Prostate gland (tissue), 2 donors: Measurements from ENCODE around the gene UBXN2A. TPM values are rescaled to one million over a fixed set of nuclear protein-coding genes. Genes with fewer than 3 reads are reported as not detected.

ENCODE experiments used
- DNase-seq: peaks from one replicate; pipeline ENCODE4 v3.0.0-alpha.2; 2019; ENCODE audit warnings: low spot score
- H3K27ac ChIP-seq, 2 donors: fragments of 200-600 bp; sonication (generic); 2 replicates each; pipeline ENCODE4 v1.5.1; 2017 to 2019
- H3K27me3 ChIP-seq: fragments of 200-600 bp; sonication (generic); replicated peaks from 2 replicates; pipeline ENCODE4 v1.5.1; 2019; ENCODE audit not compliant: insufficient read depth
- H3K36me3 ChIP-seq, 2 donors: fragments of 200-600 bp; sonication (generic); 1 replicate in 1 of 2; 2 replicates in 1 of 2; pipeline versions ENCODE4 v1.5.1 to v1.8.1; 2017 to 2019
- H3K4me1 ChIP-seq: fragments of 200-600 bp; sonication (generic); replicated peaks from 2 replicates; pipeline ENCODE4 v1.5.1; 2019
- H3K4me3 ChIP-seq, 2 donors: fragments of 200-600 bp; sonication (generic); 2 replicates each; pipeline ENCODE4 v1.5.1; 2017 to 2019
- H3K9me3 ChIP-seq: fragments of 200-600 bp; sonication (generic); 2 replicates; pipeline ENCODE4 v1.5.1; 2017
- POLR2A ChIP-seq: fragments of 450-650 bp; IDR thresholded peaks from one replicate; pipeline ENCODE4 v1.6.1; 2016; ENCODE audit warnings: antibody characterized with exemption, mild to moderate bottlenecking
- POLR2AphosphoS5 ChIP-seq: sonication (generic); formaldehyde crosslinking; IDR thresholded peaks from one replicate; pipeline ENCODE4 v1.6.1; 2017; ENCODE audit warnings: antibody characterized with exemption
- WGBS: methylation state at CpG from one replicate; pipeline ENCODE4 v1.1.5; 2018; 5-methylcytosine and 5-hydroxymethylcytosine counted together
- intact Hi-C: fragments of 100-400 bp; cut with DNase I; formaldehyde crosslinking; loops from one replicate; pipeline ENCODE4 v1.14.2; 2022
- total RNA-seq, 2 donors: library from RNA; depleted of rRNA; stranded (reverse); fragments of >200 nt; gene quantifications; one replicate each; pipeline ENCODE4 v1.1.0, GENCODE V29; 2016
- TF ChIP-seq, protein P1 (sequence below), 4 experiments: fragments of 200-600 bp in 2 of 4; fragments of 450-650 bp in 2 of 4; sonication (generic) in 2 of 4; IDR thresholded peaks; 1 replicate in 3 of 4; 2 replicates in 1 of 4; pipeline ENCODE4 v1.5.1; 2016 to 2019; ENCODE audit warnings: antibody characterized with exemption in 4 of 4, mild to moderate bottlenecking in 2 of 4, moderate library complexity in 2 of 4

UBXN2A gene
- total RNA-seq, 2 donors from 2014 or later, result 9.7 to 19.2 TPM

DNA sequence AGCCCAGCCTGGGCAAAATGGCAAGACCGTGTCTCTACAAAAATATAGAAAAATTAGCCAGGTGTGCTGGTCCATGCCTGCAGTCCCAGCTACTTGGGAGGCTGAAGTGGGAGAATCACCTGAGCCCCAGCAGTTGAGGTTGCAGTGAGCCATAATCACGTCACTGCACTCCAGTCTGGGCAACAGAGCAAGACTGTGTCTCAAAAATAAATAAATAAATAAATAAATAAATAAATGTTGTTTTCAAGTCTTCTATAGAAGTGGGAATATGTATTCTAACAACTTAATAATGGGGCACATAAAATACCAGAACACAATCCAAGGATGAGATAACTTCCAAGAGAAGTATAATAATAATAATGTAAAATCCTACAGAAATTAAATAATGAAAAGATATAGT is 37.2 kb upstream of the UBXN2A start:
- no peak for TF ChIP-seq POLR2AphosphoS5
- TF ChIP-seq, protein P1, sequence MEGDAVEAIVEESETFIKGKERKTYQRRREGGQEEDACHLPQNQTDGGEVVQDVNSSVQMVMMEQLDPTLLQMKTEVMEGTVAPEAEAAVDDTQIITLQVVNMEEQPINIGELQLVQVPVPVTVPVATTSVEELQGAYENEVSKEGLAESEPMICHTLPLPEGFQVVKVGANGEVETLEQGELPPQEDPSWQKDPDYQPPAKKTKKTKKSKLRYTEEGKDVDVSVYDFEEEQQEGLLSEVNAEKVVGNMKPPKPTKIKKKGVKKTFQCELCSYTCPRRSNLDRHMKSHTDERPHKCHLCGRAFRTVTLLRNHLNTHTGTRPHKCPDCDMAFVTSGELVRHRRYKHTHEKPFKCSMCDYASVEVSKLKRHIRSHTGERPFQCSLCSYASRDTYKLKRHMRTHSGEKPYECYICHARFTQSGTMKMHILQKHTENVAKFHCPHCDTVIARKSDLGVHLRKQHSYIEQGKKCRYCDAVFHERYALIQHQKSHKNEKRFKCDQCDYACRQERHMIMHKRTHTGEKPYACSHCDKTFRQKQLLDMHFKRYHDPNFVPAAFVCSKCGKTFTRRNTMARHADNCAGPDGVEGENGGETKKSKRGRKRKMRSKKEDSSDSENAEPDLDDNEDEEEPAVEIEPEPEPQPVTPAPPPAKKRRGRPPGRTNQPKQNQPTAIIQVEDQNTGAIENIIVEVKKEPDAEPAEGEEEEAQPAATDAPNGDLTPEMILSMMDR (IDR thresholded peaks at IDR 0.05), result no peak
- TF ChIP-seq POLR2A, result no peak
- Histone ChIP-seq H3K27ac (no peak overlapping the region), H3K36me3 (no peaks in the 10 kb centered on the region), H3K4me3 (no peak overlapping the region), H3K27me3 (no peaks in the 10 kb centered on the region), H3K9me3 (no peaks in the 10 kb centered on the region), H3K4me1 (no peaks in the 10 kb centered on the region)
- intact Hi-C loops, result no loop called here
- WGBS, result 98% methylated on average over 2 of the region's 2 CpGs
- DNase-seq, result no peak

DNA sequence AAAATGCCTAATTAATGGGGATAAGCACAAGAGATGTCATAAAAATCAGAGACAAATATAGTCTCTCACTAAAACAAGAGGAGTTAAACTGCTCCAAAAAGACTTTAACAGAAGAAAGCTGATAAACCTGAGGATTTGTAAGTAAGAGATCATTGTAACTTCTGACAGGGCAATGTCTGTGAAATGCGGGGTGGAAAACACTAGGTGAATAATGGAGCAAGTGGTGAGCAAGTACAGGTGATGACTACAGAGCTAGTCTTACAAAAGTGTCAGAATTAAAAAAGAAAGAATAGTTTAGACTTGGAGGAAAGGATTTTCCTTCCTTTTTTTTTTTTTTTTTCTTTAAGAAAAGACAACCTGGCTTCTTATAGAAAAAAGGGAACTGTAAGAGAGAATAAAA is 36.0 kb upstream of the UBXN2A start:
- 60% methylated on average over 1 of the region's 1 CpG for WGBS
- DNase-seq, result no peak
- TF ChIP-seq POLR2AphosphoS5, result no peak
- no peak for TF ChIP-seq POLR2A
- TF ChIP-seq, protein P1 (IDR thresholded peaks at IDR 0.05), result no peak
- Histone ChIP-seq H3K27me3 (no peaks in the 10 kb centered on the region), H3K4me3 (no peak overlapping the region), H3K9me3 (no peaks in the 10 kb centered on the region), H3K36me3 (no peaks in the 10 kb centered on the region), H3K27ac (no peak overlapping the region), H3K4me1 (no peaks in the 10 kb centered on the region)
- intact Hi-C loops, result no loop called here

DNA sequence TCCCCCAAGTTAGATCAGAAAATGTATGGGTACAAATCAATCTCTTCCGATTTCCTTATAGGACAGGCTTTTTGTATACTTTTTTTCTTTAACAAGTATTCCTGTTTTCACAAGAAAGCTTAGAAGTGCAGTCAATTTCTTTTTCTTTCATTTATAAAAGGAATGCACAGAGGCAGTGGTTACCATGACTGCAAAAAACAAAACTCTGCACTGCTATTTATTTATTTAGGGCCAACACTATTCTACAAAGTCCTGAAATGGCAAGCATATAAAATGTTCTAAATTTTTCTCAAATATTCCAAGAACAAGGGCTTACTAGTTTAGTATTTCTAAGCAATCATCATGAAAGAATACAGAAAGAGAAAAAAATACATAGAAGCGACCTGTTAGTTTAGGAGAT is 35.6 kb upstream of the UBXN2A start:
- TF ChIP-seq POLR2A (no peak), POLR2AphosphoS5 (no peak)
- TF ChIP-seq, protein P1 (IDR thresholded peaks at IDR 0.05), result no peak
- DNase-seq, result no peak
- Histone ChIP-seq H3K4me1 (no peaks in the 10 kb centered on the region), H3K27me3 (no peaks in the 10 kb centered on the region), H3K36me3 (no peaks in the 10 kb centered on the region), H3K4me3 (no peak overlapping the region), H3K27ac (no peak overlapping the region), H3K9me3 (no peaks in the 10 kb centered on the region)
- intact Hi-C loops, result no loop called here
- 84% methylated on average over 2 of the region's 2 CpGs for WGBS

DNA sequence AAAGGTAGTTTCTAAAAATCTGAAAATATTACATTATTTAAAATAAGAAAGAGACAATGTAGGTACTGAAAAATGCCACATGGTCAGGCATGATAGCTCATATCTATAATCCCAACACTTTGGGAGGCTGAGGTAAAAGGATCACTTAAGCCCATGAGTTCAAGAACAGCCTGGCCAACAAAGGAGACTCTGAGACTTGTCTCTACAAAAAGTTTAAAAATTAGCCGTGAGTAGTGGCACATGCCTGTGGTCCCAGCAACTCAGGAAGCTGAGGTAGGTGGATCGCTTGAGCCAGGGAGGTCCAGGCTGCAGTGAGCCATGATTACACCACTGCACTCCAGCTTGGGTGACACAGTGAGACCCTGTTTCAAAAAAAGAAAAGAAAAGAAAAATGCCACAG is 35.1 kb upstream of the UBXN2A start:
- Histone ChIP-seq H3K36me3 (no peaks in the 10 kb centered on the region), H3K9me3 (no peaks in the 10 kb centered on the region), H3K4me3 (no peak overlapping the region), H3K27ac (no peak overlapping the region), H3K27me3 (no peaks in the 10 kb centered on the region), H3K4me1 (no peaks in the 10 kb centered on the region)
- no peak for DNase-seq
- no peak for TF ChIP-seq POLR2A
- TF ChIP-seq POLR2AphosphoS5, result no peak
- TF ChIP-seq, protein P1 (IDR thresholded peaks at IDR 0.05), result no peak
- intact Hi-C loops, result no loop called here
- 83% methylated on average over 2 of the region's 2 CpGs for WGBS

DNA sequence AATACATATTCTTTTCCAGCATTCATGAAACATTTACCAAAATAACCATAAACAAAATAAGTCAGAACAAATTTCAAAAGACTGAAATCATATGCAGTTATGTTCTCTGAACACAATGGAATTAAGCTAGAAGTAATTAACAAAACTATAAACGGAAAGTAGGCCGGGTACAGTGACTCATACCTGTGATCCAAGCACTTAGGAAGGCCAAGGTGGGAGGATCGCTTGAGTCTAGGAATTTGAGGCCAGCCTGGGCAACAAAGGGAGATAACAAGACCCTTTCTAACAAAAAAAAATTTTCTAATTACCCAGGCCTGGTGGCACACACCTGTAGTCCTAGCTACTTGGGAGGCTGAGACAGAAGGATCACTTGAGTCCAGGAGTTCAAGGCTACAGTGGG is 28.2 kb upstream of the UBXN2A start:
- Histone ChIP-seq H3K27ac (no peak overlapping the region), H3K36me3 (no peaks in the 10 kb centered on the region), H3K4me1 (no peaks in the 10 kb centered on the region), H3K9me3 (no peaks in the 10 kb centered on the region), H3K4me3 (no peak overlapping the region), H3K27me3 (no peaks in the 10 kb centered on the region)
- TF ChIP-seq, protein P1 (IDR thresholded peaks at IDR 0.05), result no peak
- TF ChIP-seq POLR2AphosphoS5, result no peak
- no peak for TF ChIP-seq POLR2A
- DNase-seq, result no peak
- 88% methylated on average over 3 of the region's 3 CpGs for WGBS
- intact Hi-C loops, result no loop called here
